Upper lobe of left lung (tissue), 4 donors: ENCODE results near the gene SETDB2.

Experiments used
- EP300 ChIP-seq, 4 donors: sonication (generic); formaldehyde crosslinking; IDR thresholded peaks; one replicate each; pipeline ENCODE4 v1.5.1; 2017; ENCODE audit warnings: antibody characterized with exemption in 4 of 4, control low read depth in 2 of 4
- POLR2A ChIP-seq, 4 donors: fragments of 450-650 bp; IDR thresholded peaks; one replicate each; pipeline ENCODE4 v1.5.1; 2016 to 2017; ENCODE audit warnings: antibody characterized with exemption in 4 of 4, mild to moderate bottlenecking in 2 of 4
- POLR2AphosphoS5 ChIP-seq, 2 donors: sonication (generic); formaldehyde crosslinking; IDR thresholded peaks; one replicate each; pipeline ENCODE4 v1.5.1; 2017; ENCODE audit warnings: antibody characterized with exemption in 2 of 2
- TF ChIP-seq, protein P1 (sequence below), 6 experiments: fragments of 450-650 bp in 4 of 6; fragments of 200-600 bp in 2 of 6; sonication (generic) in 2 of 6; IDR thresholded peaks; one replicate each; pipeline ENCODE4 v1.5.1; 2016 to 2019; ENCODE audit warnings: antibody characterized with exemption in 6 of 6

DNA sequence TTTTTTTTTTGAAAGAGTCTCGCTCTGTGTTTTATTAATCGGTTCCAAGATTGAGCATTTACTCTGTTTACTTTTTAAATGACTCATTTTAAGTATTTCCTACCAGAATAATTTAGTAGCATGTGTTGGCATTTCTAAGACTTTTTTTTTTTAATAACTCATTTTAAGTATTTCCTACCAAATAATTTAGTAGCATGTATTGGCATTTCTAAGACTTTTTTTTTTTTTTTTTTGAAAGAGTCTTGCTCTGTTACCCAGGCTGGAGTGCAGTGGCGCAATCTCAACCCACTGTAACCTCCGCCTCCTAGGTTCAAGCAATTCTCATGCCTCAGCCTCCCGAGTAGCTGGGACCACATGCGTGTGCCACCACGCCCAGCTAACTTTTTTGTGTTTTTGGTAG is 13.1 kb downstream of the SETDB2 start:
- TF ChIP-seq, protein P1, sequence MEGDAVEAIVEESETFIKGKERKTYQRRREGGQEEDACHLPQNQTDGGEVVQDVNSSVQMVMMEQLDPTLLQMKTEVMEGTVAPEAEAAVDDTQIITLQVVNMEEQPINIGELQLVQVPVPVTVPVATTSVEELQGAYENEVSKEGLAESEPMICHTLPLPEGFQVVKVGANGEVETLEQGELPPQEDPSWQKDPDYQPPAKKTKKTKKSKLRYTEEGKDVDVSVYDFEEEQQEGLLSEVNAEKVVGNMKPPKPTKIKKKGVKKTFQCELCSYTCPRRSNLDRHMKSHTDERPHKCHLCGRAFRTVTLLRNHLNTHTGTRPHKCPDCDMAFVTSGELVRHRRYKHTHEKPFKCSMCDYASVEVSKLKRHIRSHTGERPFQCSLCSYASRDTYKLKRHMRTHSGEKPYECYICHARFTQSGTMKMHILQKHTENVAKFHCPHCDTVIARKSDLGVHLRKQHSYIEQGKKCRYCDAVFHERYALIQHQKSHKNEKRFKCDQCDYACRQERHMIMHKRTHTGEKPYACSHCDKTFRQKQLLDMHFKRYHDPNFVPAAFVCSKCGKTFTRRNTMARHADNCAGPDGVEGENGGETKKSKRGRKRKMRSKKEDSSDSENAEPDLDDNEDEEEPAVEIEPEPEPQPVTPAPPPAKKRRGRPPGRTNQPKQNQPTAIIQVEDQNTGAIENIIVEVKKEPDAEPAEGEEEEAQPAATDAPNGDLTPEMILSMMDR (IDR thresholded peaks at IDR 0.05), result no peak
- TF ChIP-seq POLR2AphosphoS5 (IDR thresholded peaks at IDR 0.05) (no peak), POLR2A (IDR thresholded peaks at IDR 0.05) (no peak), EP300 (IDR thresholded peaks at IDR 0.05) (no peak)
